Transverse colon (tissue), 4 donors: Measurements from ENCODE around the gene CHIC2.

Experiments
- EP300 ChIP-seq: sonication (generic); formaldehyde crosslinking; IDR thresholded peaks from one replicate; pipeline ENCODE4 v1.6.1; 2017; ENCODE audit warnings: antibody characterized with exemption, low read depth
- POLR2A ChIP-seq: fragments of 450-650 bp; IDR thresholded peaks from one replicate; pipeline ENCODE4 v1.6.1; 2016; ENCODE audit warnings: antibody characterized with exemption, mild to moderate bottlenecking, moderate library complexity
- POLR2AphosphoS5 ChIP-seq, 3 donors: sonication (generic); formaldehyde crosslinking; IDR thresholded peaks; one replicate each; pipeline ENCODE4 v1.6.1; 2016; ENCODE audit warnings: antibody characterized with exemption in 3 of 3
- TF ChIP-seq, protein P1 (sequence below), 5 experiments: fragments of 200-600 bp in 3 of 5; fragments of 450-650 bp in 2 of 5; sonication (generic) in 3 of 5; IDR thresholded peaks; 1 replicate in 2 of 5; 2 replicates in 3 of 5; pipeline ENCODE4 v1.5.1; 2016 to 2017; ENCODE audit warnings: antibody characterized with exemption in 5 of 5, inconsistent platforms in 3 of 5, mild to moderate bottlenecking in 2 of 5, moderate library complexity in 1 of 5

DNA sequence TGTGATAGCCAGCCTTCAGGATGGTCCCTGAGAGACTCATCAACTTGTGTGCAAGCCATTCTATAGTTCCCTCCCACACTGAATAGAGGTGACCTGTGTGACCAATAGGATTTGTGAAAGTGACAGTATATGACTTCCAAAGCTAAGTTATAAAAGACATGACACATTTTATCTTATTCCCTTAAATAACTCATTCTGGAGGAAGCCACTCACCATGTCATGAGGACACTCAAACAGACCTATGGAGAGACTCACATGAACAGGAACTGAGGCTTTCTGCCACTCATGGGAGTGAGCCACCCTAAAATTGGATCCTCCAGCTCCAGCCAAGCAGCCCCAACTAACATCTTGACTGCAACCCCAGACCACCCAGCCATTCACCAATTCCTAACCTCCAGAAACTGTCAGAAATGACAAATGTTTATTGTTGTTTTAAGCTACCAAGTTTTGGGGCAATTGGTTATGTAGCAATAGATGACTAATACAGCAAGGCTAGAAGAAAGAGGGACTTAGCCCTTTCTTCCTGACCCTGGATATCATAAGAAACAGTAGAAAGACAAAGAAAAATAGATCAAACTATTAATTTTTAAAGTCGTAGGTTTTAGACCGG lies 9.0 kb upstream of the CHIC2 start:
- TF ChIP-seq POLR2AphosphoS5 (IDR thresholded peaks at IDR 0.05) (no peak), POLR2A (no peak), EP300 (no peak)
- TF ChIP-seq, protein P1, sequence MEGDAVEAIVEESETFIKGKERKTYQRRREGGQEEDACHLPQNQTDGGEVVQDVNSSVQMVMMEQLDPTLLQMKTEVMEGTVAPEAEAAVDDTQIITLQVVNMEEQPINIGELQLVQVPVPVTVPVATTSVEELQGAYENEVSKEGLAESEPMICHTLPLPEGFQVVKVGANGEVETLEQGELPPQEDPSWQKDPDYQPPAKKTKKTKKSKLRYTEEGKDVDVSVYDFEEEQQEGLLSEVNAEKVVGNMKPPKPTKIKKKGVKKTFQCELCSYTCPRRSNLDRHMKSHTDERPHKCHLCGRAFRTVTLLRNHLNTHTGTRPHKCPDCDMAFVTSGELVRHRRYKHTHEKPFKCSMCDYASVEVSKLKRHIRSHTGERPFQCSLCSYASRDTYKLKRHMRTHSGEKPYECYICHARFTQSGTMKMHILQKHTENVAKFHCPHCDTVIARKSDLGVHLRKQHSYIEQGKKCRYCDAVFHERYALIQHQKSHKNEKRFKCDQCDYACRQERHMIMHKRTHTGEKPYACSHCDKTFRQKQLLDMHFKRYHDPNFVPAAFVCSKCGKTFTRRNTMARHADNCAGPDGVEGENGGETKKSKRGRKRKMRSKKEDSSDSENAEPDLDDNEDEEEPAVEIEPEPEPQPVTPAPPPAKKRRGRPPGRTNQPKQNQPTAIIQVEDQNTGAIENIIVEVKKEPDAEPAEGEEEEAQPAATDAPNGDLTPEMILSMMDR (IDR thresholded peaks at IDR 0.05): no peak
